Epidermal melanocyte (primary cell): ENCODE results near the gene RBM5.
"Not testable (repeated sequence)": the region's sequence is repeated elsewhere in the genome, so short reads cannot be mapped to it uniquely, and the experiment has no call there.

ENCODE experiments used
- DNase-seq: peaks from one replicate; pipeline ENCODE4 v3.0.0; 2011; ENCODE audit warnings: low spot score; ENCODE audit not compliant: insufficient read length

The RBM5 gene

DNA sequence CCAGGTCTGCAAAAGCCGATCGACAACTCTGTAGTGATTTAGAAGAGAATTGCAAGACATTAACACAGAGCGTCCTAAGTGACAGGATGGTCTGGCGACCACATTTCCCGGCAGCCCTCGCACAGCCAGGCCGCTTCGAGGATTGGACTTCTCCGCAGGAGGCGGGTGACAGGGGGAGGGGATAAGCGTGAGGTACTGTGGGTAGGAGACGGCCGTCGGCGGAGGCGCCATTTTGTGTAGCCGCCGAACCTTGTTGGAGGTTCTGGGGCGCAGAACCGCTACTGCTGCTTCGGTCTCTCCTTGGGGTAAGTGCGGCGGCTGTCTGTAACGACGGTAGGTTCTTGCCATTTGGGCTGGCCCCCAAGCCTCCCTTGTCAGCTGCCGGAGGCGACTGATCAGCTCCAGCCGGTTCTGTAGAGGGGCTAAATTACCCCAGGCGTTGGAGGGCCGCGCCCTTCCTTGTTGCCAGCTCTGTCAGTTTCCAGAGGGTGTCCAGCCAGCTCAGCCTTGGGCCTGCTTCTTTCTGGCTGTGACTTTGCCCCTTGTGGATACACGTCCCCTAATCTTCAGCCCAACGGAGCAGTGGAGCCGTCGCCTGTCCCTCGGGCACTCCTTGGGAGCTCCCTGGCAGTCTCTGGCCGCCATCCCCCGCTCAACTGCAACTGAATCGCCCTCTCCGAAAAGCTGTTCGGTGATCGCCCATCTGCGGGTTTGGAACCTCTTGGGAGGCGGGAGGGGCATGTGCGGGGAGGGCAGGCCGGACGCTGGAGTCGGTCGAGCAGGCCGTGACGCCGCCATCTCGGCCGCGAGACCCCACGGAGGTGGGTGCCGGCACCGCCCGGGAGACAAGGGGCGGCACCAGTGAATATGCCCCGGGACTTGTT lies at the start of gene RBM5:
Gene RBM5, plus strand, starts transcription at position 195 of the 884 bp plus-strand sequence. CDS start 1,516 bp downstream, outside the sequence.
- peak; percentile 99 for DNase-seq

DNA sequence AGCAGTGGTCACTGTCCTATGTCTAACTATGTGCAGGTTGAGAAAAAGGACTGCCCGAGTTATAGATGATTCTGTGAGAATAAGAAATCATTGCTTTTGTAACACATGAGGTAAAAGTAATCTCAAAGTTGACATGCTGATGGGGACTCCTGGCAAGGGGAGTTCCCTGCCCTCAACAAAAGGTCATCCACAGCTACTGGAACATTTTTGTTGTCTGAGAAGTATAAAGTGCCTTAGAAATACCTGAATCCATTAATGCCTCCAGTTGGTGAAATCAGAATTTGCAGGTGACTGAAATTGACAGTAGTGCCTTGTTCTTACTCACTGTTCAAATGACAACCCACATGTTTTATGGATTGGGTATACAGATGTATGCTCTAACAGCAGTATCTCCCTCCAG lies 43.7 kb upstream of the RBM5 start:
- DNase-seq, result no peak

DNA sequence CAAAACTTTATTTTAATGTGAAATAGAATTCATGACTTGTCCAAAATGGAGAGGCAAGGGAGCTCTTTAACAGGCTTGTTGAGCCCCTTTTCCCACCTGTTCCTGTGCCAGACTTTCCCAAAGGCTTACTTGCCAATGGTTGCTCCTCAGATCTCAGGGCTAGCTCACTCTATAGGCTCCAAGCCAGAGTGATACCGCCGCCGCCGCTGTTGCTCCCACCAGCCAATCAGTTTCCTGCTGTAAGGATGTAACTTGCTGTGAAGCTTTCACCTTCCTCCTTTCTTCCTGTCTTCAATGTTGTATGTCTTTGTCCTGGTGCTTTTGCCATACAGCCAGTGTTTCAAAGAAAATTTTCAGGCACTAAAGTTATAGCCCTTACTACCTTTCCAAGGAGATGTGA lies 41.3 kb upstream of the RBM5 start:
- DNase-seq, result no peak

DNA sequence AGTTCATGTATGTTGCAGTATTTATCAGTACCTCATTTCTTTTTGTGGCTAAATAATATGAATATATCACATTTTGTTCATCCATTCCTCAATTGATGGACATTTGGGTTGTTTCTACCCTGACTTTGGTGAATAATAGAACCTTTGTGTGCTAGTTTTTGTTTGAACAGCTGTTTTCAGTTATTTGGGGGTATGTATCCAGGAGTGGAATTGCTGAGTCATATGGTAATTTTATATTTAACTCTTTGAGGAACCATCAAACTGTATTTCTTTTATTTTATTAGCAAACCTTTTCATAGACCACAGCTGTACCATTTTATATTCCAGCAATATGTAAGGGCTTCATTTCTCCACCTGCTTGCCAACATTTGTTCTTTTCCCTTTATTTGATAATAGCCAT lies 38.4 kb upstream of the RBM5 start:
- peak; percentile 62 for DNase-seq

DNA sequence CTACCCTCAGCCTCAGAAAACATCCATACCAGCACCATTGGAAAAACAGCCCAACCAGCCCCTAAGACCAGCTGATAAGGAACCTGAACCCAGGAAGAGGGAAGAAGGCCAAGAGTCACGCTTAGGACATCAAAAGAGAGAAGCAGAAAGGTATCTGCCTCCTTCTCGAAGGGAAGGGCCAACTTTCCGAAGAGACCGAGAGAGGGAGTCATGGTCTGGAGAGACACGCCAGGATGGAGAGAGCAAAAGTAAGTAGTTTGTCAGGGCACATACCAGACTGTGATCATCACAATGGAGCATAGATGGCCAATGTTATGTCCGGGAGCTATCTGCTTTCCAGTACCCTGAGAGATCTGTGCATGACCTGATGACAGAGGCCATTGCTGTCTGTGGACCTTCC lies 31.0 kb upstream of the RBM5 start:
- DNase-seq, result no peak

DNA sequence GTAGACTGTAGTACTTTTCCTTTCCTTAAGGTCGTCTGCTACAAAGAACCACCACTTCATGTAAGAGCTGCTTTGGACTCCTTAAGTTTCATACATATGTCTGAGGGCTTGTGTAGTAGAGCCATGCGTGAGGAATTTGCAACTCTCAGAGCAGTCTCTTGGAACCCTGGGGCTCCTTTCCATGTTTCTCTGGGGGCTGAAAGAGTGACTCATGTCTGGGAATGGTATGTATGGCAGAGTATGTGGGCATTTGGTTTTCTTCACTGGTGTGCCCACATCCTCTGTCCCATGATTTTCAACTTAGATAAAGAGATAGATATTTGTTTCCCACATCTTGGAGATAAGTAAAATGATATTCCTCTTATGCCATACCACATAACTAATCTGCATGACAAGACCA lies 20.6 kb upstream of the RBM5 start:
- DNase-seq, result peak; percentile 52

DNA sequence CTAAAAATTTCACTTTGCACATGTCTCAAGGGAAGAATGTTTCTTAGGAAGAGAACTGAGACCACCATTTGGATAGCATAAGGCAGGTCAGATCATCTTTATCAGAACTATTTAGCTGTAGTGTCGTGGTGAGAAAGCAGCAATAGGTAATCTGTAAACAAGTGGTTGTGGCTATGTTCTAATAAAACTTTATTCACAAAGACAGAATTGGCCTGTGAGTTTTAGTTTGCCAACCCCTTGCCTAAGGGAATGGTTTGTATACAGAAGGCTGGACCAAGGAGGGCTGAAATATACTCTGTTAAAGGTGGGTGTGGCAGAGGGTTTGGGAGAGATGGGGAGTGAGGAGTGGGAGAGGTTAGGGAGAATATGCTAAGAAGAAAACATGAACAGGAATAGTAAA lies 10.6 kb upstream of the RBM5 start:
- DNase-seq, result no peak

DNA sequence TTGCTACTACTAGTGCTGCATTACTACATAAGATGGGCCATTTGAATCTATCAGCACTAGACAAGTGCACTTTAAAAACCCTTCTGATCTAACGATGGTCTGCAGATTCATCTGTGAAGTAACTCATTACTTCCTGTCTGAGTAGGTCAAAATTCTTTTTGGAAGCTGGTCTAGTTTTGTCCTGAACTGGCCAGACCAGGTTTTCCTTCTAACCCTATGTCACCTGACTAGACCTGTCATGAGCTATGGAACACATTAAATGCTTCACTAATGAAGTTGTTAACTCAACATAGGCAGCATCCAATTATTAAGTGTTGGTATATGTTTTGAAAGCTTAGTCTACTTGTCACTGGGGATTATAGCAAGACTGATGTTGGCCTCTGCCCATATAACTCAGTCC lies 10.1 kb upstream of the RBM5 start:
- DNase-seq, result no peak

DNA sequence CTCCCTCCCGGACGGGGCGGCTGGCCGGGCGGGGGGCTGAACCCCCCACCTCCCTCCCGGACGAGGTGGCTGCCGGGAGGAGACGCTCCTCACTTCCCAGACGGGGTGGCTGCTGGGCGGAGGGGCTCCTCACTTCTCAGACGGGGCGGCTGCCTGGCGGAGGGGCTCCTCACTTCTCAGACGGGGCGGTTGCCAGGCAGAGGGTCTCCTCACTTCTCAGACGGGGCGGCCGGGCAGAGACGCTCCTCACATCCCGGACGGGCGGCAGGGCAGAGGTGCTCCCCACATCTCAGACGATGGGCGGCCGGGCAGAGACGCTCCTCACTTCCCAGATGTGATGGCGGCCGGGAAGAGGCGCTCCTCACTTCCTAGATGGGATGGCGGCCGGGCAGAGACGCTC lies 3.8 kb upstream of the RBM5 start:
- DNase-seq, result not testable (repeated sequence)

DNA sequence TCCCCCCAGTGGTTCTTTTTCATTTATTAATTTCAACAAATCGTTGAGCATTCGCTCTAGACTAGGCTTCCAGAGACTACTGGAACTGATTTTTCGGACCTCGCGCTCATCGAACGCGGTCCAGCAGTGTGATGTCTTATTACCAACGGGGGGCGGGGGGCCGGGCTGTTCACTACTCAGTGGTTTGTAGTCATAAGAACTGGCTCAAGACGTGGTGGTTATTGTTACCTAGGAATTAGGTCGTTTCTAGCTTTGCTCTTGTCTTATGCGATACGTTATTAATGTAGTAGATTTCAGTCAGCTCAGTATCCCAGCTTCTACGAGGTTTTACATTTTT lies 858 bp downstream of the RBM5 start:
- no peak for DNase-seq

DNA sequence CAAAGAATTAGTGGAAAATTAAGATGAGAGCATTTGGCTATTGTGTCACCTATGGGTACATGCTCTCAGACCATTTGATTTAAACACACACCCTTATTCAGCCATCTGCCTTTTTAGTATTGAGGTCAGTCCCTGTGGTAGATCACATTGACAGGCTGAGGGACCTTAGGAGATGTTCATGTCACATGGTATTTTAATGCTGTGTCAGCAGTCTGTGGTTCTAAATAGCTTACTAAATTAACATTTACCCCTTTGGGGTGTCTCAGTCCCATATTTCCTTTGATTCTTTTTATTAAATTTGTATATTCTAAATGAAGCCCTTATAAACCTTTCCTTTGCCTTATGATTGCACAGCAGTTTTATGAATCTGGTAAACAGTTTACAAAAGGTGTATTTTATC lies 2.3 kb downstream of the RBM5 start:
- DNase-seq, result no peak

DNA sequence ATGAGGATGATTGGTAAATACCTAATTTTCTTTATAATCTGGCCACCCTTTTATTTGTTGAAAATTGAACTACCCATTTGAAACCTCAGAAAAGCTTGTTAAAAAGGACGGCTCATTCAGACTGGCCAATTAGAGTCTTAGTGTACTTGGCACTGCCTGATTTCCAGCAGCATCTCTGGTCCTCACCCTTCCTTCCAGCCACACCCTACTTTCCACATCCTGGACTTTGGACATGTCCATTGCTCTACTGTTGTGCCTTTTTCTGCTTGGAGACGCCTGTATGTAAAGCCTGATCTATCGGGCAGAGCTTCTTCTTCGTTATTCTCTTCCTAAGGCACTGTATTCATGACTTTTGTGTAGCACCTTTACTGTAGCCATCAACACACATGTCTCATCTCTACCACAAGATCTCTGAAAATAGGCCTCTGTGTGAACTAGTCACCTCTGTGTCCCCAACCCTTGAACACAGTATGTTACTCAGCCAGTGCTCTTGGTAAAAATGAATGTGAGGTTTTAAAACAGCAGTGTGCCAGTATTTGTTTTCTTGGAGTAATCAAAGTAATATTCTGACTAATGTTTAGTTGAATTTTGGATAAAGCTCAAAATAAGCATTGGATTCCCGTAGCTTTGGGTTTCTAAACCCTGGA lies 6.8 kb downstream of the RBM5 start:
- DNase-seq, result no peak

DNA sequence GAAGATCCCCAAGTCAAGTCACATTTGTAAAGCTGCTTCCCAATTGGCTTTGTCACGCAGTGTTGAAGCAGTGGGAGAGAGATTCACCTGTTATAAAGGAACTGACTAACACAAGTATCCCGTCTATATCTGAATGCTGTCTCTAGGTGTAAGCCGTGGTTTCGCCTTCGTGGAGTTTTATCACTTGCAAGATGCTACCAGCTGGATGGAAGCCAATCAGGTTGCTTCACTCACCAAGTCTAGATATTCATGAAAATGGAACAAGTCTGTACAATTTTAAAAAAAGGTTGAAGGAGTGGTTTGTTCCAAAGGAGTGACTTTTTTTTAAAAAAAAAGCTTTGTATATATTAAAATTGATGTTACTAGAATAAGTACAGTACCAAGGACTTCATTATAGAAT lies 11.7 kb downstream of the RBM5 start:
- DNase-seq, result no peak

DNA sequence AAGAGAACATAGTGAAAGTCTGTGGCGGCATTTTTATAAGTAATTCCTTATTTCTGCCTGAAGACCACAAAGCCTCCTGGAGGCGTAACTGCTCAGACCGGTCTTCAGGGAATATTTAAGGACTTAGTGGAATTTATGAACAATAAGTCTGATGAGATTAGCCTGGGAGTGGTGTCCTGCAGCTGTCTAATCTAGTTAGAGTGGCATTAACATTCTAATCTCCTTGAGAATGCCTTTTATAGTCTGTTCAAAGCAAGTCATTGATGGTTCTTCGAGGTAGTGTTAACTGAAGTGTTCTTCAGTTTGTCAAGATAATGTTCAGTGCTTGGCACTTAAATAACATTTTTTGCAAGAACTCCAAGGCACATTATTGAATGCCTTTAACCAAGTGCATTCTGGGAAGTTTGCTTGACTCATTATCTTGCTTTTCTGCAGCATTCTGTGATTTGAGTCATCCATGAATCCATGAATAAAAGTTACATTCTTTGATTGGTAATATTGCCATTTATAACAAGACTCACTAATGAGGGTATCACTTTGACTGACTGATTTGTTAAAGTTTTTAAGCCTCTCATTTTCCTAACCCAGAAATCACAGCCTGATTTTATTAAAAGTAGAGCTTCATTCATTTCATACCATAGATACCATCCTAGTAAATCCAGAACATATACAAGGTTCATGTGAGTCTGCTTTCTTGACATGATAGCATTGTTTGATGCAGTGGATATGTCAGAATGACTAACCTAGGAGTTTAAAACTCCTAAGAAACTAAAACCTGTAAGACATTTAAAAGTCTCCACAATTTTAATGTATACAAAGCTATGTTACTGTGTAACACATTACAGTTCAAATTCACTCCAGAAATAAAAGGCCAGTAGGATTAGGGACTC lies 12.5 kb downstream of the RBM5 start:
- DNase-seq, result no peak

DNA sequence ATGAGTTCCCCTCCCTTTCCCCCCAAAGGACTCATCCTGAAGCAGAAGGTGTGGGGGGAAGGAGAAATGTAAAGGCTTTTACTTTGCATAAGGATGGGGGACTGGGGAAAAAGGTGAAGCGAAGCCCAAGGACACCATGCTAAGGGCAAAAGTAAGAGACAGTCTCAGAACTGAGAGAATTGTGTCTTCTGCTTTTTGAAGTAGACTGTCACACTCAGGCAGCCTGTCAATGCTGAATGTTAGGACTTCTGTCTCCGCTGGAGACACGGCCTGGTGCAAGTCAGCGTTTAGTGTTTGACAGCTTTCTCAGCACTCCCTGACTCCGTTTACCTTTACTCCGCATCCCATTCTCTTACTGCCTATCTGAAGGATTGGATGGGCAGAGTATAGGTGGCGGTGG lies 13.8 kb downstream of the RBM5 start:
- DNase-seq, result no peak

DNA sequence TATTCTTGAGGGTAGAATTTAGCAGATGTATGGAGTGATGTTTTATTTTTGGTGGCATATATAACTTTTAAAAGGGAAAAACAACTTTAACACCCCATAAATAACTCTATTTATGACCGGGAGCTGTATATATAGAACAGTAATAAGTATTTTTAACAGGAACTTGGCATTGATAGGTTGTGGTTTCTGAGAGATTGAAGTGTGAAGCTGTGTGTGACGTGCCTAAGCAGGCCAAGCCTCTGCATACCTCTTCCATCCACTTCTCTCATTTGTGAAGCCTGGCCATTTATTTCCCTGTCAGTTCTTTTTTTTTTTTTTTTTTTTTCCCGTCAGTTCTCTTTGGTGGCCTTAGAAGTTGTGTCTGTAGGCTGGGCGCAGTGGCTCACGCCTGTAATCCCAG lies 23.0 kb downstream of the RBM5 start:
- DNase-seq, result no peak

DNA sequence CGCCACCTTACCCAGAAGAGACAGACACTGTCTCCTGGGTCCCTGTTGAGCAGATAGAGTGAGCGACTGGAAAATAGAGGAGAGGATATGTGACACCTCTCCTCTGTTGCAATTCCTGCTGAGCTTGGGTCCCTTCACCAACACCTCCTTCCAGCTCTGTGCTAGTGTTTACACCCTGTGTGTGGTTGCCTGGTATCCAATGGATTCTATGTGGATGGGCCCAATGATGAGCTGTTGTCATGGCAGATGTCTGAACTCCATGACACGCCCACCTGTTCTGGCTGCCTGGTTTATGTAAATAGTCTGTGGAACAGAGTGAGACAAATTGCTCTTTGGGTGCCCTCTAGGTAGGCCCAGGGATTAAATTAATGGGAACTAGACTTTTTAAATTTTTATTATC lies 23.7 kb downstream of the RBM5 start:
- DNase-seq, result no peak

DNA sequence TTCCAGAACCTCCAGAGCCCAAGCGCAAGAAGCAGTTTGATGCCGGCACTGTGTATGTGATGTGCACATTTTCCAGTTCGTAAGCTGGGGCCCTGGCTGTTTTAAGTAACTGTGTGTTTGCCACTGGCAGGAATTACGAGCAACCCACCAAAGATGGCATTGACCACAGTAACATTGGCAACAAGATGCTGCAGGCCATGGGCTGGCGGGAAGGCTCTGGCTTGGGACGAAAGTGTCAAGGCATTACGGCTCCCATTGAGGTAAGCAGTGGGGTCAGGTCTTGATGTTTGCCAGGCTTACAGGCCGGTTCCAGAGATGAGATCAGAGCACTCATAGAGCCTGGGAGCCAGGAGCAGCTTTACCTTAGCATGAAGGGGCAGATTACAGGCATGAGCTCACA lies 28.4 kb downstream of the RBM5 start:
- DNase-seq, result peak; percentile 1

DNA sequence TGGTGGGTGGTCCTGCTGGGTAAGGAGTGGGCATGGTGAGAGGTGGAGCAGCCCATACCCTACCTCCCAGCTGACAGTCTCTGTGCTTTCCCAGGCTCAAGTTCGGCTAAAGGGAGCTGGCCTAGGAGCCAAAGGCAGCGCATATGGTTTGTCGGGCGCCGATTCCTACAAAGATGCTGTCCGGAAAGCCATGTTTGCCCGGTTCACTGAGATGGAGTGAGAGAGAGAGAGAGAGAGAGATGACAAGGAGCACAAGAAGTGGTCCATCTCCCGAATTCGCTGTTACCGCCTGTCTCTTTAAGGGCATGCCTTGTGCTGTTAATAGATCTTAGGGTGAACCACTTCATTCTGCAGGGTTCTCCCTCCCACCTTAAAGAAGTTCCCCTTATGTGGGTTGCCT lies 29.5 kb downstream of the RBM5 start:
- DNase-seq, result no peak

DNA sequence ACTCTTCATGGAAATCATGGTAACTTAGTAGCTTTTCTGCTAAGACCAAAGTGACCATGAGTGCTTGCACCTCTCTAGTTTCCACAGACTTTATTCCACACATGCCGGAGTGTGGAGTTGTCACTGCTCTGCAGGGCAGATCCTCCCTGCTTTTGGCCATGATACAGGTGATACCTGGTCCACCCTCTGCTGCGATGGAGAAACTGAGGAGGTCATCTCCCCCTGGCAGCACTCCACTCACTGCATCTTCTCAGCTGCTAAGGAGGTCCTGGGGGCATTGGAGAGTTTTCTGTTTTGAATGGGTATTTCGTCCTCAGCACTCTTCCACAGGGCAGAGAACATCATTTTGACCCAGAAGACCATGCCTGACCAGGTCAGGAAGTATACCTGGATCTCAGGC lies 31.1 kb downstream of the RBM5 start:
- no peak for DNase-seq

DNA sequence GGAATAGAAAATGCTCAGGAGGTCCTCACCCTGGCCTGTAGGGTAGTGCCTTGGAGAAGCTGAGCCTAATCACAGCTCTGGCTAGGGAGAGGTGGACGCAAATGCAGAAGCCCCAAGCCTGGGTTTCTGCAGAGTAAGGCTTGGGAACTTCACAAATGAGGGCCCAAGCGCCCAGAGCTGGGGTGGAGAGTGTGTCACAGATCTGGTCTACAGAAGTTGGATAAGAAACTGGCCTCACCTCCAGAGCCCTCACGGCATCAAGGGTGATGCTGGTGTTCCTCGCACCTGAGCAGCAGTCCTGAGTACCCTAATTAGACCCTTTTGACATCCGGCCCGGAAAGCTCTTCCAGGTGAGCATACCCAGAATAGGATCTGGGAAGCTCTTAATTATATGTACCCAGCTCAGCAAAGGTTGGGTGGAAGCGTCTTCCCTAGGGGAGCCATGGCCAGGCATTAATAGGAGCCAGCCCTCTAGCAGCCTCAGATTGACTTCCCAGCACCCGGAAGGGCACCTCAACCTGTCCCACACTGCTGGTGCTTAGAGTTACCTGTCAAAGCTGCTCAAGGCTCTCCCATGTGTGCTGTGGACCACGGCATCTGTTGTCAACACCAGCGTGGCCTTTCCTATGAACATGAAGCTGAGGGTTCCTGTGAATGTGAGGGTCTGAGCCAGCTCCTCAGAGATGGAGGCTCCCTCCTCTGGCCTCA lies 31.8 kb downstream of the RBM5 start:
- no peak for DNase-seq
